HG03175 (cell line): ENCODE results near the gene PRKG1.
"Not testable (repeated sequence)": the region's sequence is repeated elsewhere in the genome, so short reads cannot be mapped to it uniquely, and the experiment has no call there.

ENCODE experiments used
- ATAC-seq: cut with Tn5 transposase; IDR thresholded peaks from one replicate; pipeline ENCODE4 v1.9.1; 2021; ENCODE audit warnings: mild to moderate bottlenecking, moderate library complexity; ENCODE audit not compliant: unreplicated experiment

Gene PRKG1

DNA sequence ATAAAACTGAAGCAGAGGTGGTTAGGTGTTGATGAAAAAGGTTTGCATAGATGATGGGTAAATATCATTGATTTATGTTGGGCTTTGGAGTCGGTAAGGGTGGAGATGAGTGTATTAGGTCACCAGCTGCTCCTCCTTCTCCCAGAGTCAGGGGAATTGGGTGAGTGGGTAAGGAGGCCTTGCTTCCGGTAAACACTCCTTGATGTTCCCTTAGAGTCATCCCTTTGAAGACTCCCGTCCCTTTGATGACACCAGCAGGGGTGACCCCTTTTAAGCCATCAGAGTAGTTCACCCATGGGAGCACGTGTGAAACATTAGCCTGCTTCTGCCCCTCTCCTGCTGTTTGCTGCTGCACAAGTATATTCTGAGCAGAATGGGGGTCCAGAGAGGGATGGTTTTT lies 1147.6 kb downstream of the PRKG1 start:
- no peak for ATAC-seq

DNA sequence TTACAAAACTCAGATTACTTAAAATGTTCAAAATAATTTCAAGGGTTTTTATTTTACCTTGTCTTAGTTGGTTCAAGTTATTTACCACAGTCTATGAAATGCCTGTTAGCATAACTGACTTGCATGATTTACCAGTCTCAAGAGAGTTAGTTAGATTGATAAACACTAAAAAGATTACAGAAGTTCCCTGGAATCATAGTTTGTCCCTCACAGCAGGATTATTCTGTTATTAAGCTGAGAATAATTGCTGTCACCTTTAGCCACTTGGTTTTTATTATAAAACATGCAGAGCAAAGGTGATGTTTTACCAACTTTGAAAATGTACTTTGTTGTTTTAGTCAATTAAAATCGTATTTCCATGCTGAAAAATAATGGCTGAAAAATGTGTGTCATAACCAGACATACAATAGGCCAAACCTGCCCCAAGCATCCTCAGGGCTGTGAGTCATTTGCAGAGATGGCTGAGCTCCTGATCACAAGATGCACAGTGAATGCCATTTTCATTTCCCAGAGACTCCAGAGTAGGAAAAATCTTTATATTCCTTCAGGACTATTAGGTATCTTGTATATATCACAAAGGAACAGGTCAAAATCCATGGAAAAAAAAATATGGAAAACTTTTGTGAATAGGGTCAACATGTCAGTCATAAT lies 1152.0 kb downstream of the PRKG1 start:
- no peak for ATAC-seq

DNA sequence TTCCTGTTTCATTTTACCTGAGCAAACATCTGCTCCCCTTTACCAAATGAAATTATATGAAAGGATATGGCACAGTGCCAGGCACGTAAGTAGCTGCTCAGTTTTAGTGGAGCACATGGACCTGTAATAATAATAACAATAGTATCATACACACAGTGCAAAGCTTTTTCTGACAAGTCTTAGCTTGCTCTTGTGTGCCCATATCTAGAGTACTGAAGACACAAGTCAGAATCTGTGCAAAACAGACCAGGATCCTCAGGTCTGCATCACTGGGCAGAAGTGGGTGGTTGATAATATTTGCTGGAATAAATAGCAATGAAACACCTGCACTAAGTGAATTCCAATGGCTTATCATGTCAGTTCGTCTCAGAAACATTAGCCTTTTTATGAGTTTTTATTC lies 1154.3 kb downstream of the PRKG1 start:
- ATAC-seq, result no peak

DNA sequence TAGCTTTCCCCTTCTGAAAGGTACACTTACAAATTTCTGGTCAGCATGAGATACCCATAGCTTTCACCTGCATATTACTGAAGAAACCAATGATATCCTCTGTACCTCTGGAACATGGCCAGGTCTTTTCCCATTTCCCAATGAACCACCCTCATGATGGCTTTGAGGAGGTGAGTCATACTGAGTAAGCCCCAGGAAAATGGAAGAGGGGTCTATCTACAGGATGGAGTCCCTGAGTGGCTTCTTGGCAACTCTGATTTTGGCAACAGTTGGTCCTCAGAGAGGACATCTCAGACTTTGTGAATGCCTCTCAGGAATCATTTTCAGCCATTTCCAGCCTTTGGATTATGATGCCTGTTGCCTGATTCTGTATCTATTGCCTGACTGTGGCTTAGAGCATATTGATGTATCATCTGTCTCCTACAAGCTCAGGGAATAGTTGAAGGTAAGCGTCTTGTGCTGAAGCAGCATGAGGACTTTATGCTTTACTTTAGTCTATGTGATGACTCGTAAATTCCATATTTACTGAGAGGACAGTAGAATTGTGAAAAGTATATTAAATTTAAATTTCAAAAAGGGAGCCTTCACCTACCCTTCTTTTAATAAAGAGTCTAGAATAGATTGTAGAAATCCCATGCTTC lies 1155.1 kb downstream of the PRKG1 start:
- no peak for ATAC-seq

DNA sequence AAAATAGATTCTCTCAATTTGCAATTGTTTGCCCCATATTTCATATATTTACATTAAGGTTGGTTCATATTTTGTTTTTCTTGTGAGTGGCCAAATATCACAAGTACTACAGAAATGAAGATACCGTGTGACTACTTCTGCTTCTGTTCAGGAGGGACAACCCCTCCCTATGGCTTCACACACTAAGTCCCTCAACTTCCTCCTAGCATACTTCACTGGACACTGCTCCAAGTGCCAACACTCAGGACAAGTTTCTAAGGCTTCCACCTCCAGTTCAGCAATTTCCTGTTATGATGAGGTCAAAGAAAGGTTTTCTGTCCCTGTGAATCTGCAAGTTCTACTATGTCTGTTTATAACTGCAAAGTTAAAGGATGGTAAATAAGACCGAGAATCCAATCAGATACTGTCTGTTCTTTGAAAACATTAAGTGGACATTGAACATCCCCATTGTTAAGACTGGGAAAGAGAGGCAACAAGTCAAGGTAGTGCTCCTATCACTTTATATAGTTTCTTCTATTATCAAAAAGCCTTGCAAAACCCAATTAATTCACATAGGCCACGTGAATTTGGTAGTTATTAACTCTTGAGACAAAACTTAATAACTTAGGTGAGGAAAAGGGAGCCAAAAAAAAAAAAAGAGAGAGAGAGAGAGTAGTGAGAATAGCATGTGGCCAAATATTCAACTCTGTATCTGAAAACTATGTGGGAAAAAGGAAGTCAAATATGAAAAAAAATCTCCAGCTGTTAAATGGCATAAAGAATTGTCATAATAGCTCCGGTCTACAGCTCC lies 1158.5 kb downstream of the PRKG1 start:
- ATAC-seq, result peak; percentile 88

DNA sequence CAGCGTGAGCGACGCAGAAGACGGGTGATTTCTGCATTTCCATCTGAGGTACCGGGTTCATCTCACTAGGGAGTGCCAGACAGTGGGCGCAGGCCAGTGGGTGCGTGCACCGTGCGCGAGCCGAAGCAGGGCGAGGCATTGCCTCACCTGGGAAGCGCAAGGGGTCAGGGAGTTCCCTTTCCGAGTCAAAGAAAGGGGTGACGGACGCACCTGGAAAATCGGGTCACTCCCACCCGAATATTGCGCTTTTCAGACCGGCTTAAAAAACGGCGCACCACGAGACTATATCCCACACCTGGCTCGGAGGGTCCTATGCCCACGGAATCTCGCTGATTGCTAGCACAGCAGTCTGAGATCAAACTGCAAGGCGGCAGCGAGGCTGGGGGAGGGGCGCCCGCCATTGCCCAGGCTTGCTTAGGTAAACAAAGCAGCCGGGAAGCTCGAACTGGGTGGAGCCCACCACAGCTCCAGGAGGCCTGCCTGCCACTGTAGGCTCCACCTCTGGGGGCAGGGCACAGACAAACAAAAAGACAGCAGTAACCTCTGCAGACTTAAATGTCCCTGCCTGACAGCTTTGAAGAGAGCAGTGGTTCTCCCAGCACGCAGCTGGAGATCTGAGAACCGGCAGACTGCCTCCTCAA lies 1159.2 kb downstream of the PRKG1 start:
- ATAC-seq, result not testable (repeated sequence)

DNA sequence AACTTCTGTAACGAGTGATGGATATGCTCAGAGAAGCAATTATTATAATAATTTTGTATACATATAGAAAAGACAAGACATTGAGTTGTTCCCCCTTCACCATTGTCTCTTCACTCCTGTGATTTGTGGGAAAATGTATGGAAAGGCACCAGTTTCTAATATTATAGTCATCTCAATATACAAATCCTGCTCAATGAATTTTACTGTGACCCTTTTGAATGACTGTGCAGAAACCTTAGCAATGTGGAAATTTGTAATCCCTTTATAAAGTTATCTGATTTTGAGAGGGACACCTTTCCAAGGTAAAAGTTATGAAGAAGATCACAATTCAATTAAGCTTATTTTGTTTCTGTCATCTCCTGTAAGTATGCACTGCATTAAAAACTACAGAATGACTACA lies 1165.5 kb downstream of the PRKG1 start:
- no peak for ATAC-seq

DNA sequence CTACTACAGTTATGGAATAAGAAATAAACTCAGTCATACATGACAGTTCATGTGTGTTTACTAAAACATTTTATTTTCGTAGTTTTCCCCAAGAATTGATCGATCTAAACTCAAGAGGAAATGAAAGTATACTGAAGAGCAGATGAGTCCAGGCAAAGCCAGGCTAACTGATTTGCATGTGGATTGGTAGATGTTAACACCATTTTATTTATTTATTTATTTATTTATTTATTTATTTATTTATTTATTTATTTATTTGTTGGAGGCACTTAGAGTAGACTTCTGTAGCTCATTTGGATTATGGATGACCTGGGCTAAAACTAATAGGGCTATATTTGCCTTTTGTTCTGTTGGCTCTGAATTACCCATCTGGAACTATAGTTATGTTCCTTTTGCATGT lies 1171.3 kb downstream of the PRKG1 start:
- no peak for ATAC-seq

DNA sequence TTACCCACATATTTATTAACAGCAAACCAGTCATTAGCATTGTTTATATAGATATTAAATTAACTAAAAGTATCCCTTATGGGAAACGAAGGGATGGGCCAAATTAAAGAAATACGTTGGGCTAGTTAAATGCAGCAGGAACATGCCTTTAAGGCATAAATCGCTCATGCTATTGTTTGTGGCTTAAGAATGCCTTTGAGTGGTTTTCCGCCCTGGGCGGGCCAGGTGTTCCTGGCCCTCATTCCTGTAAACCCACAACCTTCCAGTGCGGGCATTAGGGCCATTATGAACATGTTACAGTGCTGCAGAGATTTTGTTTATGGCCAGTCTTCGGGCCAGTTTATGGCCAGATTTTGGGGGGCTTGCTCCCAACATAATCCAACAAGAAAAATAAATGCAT lies 1173.6 kb downstream of the PRKG1 start:
- not testable (repeated sequence) for ATAC-seq

DNA sequence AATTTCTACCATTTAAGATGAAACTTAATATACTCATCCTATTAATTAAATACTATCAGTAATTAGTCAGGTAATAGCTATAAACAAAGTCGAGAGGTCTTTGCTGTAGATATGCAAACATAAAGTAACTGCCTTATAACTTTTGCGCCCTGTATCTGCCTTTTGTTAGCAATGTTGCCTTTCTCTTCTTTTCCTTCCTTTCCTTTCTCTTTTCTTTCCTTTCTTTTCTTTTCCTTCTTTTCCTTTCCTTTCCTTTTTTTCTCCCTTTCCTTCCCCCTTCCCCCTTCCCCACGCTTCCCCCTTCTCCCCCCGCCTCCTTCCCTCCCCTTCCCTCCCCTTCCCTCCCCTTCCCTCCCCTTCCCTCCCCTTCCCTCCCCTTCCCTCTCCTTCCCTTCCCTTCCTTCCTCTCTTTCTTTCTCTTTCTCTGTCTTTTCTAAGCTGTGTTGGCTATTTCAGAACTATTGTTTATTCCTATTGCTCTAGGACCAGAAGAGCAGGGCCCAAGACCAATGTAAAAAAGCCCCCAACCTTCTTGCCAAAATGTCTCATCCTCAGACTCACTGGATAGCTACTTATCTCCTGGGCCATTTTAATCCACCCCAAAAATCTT lies 1174.5 kb downstream of the PRKG1 start:
- ATAC-seq, result no peak

DNA sequence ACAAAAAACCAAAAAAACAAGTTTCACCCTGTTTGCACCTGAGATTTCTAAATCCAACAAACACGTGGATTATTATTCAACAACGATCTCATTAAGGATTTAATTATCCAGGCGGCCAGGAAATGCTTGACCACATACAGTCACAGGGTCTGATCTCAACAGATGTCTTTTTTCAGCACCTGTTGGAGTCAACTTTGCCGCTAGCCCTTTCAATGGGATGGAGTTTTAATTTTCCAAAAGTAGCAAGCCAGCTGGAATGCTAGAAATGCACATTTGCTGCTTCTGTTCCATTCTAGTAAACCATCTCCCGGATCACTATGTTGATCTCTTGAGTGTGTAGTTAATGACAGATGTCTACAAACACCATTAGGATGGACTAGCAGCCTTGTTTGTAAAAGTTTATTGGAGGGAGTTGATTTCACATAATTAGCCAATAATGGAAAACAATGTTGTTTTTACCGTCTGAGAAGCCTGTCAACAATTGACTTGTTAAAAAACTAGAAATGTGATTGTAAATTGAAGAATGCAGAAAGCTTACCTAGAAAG lies 1175.6 kb downstream of the PRKG1 start:
- ATAC-seq, result no peak

DNA sequence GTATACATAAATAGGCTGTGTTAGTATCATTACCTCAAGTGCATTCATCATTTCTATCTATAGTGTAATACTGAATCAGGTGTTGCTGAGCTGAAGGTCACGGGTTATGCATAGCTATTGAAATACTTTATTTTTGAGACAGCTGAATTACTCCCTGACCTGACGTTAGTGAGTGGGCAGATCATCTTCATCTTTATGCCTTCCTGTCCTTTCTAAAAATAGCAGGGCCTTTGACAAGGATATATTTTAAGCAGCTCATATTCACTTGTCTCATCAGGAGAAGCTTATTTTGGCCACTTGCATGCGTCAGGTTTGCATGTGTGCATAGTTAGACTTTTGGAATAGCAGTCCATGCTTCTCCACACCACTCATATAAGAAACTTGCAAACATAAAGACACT lies 1176.2 kb downstream of the PRKG1 start:
- ATAC-seq, result no peak

DNA sequence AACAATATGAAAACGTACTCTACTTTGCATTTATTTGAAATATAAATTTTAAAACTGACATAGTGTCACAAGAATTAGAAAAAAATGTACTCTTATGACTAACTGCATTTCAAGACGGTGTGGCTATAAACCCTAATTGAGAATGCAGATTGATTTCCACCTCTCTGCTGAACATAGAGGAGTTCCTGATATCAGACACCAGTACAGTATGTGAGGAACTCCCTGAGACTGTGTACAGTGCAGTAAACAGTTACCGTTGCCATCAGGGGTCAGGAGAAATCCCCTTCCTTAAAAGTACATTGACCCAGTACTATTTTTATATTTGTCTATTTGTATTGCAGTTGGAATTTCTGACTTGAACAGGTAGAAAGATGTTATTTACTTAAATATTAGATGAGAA lies 1178.0 kb downstream of the PRKG1 start:
- no peak for ATAC-seq

DNA sequence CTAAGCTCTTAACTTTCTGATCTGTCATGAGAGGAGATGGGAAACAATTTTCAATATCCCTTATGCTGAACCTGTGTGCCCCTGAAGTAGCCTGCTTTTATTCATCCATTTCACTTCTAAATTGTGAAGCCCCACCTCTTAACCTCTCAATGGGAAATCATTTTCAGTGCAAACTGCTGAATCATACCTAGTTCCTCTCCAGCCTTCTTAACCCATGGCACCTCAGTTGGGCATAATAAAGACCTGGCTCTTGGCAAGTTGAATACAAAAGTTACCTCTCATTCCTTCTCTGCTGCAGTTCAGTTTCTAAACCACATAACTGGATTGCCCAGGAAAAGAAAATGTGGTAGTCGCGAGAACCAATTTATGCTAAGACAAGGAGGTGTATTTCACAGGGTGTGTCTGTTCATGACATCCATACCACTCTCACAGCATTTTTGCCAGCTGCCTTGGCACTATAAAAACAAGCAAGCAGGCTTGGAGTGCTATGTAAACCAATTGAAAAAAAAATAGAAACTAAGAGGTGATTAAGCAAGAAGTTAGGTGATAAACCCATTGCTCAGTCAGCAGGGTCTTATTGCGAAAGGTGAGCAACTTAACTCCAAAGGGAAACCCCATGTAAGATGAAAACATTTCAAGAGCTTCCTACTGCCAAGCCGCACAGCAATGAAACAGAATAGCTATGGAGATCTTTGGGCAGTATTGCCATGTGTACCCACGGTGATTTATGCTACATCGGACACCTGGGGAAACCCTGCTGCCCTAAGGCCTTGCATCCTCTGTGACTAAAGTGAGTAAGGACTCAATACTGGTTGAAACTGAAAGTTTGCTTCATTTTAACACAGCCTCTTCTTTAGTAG lies 1182.8 kb downstream of the PRKG1 start:
- peak; percentile 99 for ATAC-seq

DNA sequence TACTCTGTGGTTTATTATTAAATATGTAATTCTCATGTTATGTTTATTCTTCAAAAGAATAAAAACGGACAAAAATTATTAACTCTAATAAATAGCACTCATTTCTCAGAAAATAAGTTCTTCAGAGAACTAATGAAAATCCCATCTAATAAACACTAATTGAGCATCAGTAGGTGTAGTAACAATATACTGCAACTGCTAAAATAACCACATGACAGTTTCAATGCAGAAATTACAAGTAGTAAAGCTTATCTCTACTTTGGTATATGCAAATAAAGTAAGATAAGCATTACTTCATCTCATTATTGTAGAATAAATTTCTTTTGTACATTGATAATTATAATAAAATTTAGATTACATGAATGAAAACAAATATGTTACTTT lies 1183.4 kb downstream of the PRKG1 start:
- peak; percentile 81 for ATAC-seq

DNA sequence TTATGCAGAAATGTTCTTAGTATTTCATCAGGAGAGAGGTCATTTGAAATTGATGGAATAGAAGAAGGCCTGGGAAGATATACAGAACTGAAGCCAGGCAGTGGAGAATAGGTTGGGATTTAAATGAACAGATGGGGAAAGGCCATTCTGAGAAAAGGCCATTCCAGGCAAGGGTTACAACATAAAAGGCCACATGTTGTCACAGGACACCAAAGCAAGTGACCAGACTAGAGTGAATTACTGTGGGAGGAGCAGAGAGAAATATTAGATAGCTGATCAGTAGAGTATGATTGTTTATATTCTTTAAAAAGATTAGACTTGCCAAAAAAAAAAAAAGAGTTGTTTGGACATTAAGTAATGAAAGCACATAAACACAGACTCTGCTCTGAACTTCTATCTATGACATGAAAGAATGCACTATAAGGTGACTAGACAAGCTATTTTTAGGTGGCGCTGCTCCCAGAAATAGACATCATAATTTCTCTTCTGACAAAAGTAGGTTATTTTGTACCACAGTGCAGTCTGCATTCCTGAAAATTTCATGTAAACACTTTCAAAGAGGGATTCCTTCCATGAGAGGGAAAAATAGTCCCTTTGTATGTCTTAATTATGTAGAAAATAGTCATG lies 1184.6 kb downstream of the PRKG1 start:
- ATAC-seq, result no peak

DNA sequence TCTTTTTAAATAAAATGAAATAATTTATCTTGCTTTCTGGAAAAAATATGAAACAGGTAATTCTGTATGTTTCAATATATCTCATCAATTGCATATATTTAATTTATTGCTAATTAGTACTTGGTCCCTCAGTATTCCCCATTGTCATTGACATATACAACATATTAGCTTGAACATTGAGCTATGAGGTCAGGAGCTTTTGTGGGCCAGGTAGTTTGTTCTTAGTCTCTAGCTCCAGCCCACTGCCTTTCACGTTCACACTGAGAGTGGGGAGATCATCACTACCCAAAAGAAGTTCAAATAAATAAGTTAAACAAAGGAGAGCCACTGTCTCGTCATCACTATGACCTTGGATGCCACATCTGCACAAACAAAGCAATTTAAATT lies 1185.1 kb downstream of the PRKG1 start:
- no peak for ATAC-seq

DNA sequence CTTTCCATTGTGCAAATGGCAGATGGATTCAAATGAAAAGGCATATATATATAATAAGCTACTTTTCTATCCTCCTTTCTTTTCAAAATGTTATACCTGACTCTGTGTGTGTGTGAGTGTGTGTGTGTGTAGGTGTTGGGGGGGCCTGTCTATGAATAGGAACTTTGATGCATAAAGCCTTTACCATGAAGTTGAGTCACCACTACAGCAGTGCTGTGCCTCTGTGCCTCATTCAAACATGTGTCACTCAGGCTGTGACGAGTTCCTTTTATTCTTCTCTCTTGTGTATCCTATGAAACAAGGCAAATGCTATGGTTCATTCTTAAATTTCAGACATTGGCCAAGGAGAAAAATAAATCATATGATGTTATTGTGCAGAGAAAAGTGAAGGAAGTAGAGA lies 1187.1 kb downstream of the PRKG1 start:
- no peak for ATAC-seq

DNA sequence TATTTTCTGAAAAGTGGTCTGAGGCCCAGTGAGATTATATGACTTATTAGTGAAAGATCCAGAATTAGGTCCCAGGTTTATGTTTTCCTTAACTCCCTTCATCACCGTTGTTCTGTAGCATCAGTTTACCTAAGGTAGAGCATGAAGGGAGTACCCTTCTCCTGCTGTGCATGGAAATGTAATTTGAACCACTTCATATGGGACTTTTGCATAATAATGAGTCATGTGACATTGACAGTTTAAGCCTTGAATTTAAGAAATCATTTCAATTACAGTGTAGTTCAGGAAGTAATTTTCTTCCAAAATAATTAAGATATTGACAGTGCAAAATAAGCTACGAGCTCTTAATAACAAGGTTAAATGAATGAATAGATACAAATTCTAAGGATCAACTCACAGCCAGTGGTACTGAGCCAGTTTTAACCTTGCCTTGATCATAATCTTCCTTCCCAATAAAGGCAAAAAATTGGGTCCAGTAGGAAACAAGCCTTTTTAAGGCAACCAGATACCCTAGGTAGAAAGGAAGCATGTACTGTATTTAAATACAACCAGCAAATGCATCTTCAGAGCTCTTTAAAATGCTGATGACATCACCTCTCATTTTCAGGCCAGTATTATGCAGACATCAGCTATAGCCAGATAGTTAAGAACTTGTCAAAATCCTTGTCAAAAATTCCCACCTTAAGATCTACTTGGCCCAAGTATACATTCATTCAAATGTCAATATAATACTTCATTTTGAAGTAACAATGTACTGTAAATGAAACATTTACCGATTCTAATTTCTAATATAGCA lies 1191.0 kb downstream of the PRKG1 start:
- no peak for ATAC-seq
